HepG2 (cell line): Measurements from ENCODE around the gene FMR1.

ENCODE experiments used
- CTCF ChIP-seq: sonication (generic); formaldehyde crosslinking; IDR thresholded peaks from 2 replicates; pipeline ENCODE4 v1.5.0; 2020; ENCODE audit warnings: mild to moderate bottlenecking, missing genetic modification reagents, moderate library complexity
- E2F5 ChIP-seq: sonication (generic); formaldehyde crosslinking; conservative IDR thresholded peaks from 2 replicates; pipeline ENCODE4 v1.4.0; 2020; ENCODE audit warnings: missing genetic modification reagents
- EP300 ChIP-seq, 3 experiments: sonication (generic) in 1 of 3; formaldehyde crosslinking in 1 of 3; IDR thresholded peaks; 2 replicates each; pipeline versions ENCODE4 v1.5.1 to v1.6.1; 2011 to 2020; ENCODE audit warnings: low read depth in 2 of 3, low read length in 2 of 3, borderline replicate concordance in 1 of 3, improper control_type of control experiment in 1 of 3, mild to moderate bottlenecking in 1 of 3, missing genetic modification reagents in 1 of 3, moderate library complexity in 1 of 3
- EZH2 ChIP-seq: conservative IDR thresholded peaks from 2 replicates; pipeline ENCODE4 v1.6.1; 2012; ENCODE audit warnings: mild to moderate bottlenecking, low read depth, low read length, moderate library complexity
- HDAC2 ChIP-seq: sonication (generic); formaldehyde crosslinking; IDR thresholded peaks from 2 replicates; pipeline ENCODE4 v1.4.0; 2020; ENCODE audit warnings: missing genetic modification reagents
- IKZF1 ChIP-seq: fragments of 450-650 bp; IDR thresholded peaks from 2 replicates; pipeline ENCODE4 v1.7.1; 2016
- POLR2A ChIP-seq, 2 experiments: IDR thresholded peaks; 2 replicates each; pipeline ENCODE4 v1.6.1; 2011; ENCODE audit warnings: low read depth in 2 of 2, low read length in 2 of 2, mild to moderate bottlenecking in 1 of 2, moderate library complexity in 1 of 2; ENCODE audit not compliant: insufficient read depth in 1 of 2
- RFX1 ChIP-seq: fragments of 450-650 bp; IDR thresholded peaks from 2 replicates; pipeline ENCODE4 v1.6.1; 2017
- USF2 ChIP-seq, 2 experiments: sonication (generic) in 1 of 2; formaldehyde crosslinking in 1 of 2; IDR thresholded peaks; 2 replicates each; pipeline versions ENCODE4 v1.5.1 to v1.6.1; 2011 to 2020; ENCODE audit warnings: borderline replicate concordance in 1 of 2, low read depth in 1 of 2, low read length in 1 of 2, mild to moderate bottlenecking in 1 of 2, missing genetic modification reagents in 1 of 2, moderate library complexity in 1 of 2
- ZFP82 ChIP-seq: sonication (generic); formaldehyde crosslinking; IDR thresholded peaks from 2 replicates; pipeline ENCODE4 v1.5.1; 2020; ENCODE audit warnings: mild to moderate bottlenecking, missing genetic modification reagents, borderline replicate concordance
- ZNF281 ChIP-seq: sonication (generic); formaldehyde crosslinking; IDR thresholded peaks from 2 replicates; pipeline ENCODE4 v1.4.0; 2020; ENCODE audit warnings: missing genetic modification reagents, borderline replicate concordance
- ZNF580 ChIP-seq: IDR thresholded peaks from 2 replicates; pipeline ENCODE4 v1.6.1; 2016; ENCODE audit warnings: low read depth, borderline replicate concordance

- TF ChIP-seq POLR2A (IDR thresholded peaks at IDR 0.05; ENCODE audit: insufficient read depth in 1 of 2, low read depth in 2 of 2, low read length in 2 of 2) (no peak), EP300 (IDR thresholded peaks at IDR 0.05; ENCODE audit: low read depth in 2 of 2, low read length in 2 of 2) (no peak), EP300 (CRISPR knock-in tag; IDR thresholded peaks at IDR 0.05; ENCODE audit: borderline replicate concordance) (no peak), EZH2 (no peak), USF2 (IDR thresholded peaks at IDR 0.05; ENCODE audit: low read depth, low read length) (no peak), USF2 (CRISPR knock-in tag; IDR thresholded peaks at IDR 0.05; ENCODE audit: borderline replicate concordance) (no peak), ZNF281 (no peak), CTCF (CRISPR knock-in tag) (no peak), IKZF1 (no peak), E2F5 (CRISPR knock-in tag) (no peak), HDAC2 (no peak), RFX1 (no peak), ZFP82 (no peak), ZNF580 (CRISPR knock-in tag) (no peak)
These were observed 18.0 kb upstream of the FMR1 start for GRCh38 chrX:147893741-147894140.
